ENCODE results near the gene MAPKAPK2.

GRCh38 chr1:206637605-206638004 lies 47.1 kb upstream of the MAPKAPK2 start:
- TF ChIP-seq CTCF (IDR thresholded peaks at IDR 0.05) (no peak), POLR2A (IDR thresholded peaks at IDR 0.05) (no peak)

Data from adrenal gland (tissue), 5 donors.